ENCODE data around the gene BTBD17. TPM values are rescaled to one million over a fixed set of nuclear protein-coding genes. Genes with fewer than 3 reads are reported as not detected.

BTBD17 gene
- total RNA-seq, 4 donors from 2014 or later, result 0.67 to 0.89 TPM; not detected in 2

DNA sequence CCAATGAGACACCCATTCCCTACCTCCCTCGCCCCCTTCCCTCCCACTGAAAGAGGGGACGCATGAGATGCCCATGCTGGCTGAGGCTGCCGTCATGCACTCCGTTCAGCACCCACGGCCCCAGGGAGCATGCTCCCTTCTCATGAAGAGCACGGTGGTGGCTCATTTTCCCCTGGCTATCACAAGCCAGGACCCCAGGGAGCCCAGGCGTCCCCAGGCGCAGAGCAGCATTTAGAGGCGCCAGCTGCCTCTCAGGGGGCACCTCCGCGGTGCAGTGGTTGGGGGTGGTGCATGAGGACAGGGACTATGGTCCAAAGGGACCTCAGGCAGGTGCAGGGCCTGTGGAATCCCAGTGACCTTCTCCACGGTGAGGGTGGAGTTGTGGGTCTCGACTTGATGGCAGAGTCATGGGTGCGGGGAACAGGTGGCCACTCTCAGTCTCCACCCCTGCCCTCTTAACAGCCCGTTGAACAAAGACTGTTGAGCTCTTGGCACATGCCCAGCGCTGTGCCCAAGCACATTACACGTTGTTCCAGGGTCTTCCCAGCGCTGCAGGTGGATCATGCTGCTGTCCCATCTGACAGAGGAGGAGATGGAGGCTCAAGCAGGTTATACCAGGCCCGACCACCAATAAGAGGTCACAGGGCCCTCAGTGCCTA lies 22.0 kb downstream of the BTBD17 start:
- Histone ChIP-seq H3K27me3 (no peaks in the 10 kb centered on the region), H3K36me3 (no peaks in the 10 kb centered on the region), H3K4me1 (peaks cover 39 to 60% of the 10 kb centered on the region in 2 donors), H3K9me3 (no peaks in the 10 kb centered on the region), H3K4me3 (replicated peaks in 1 of 3) (no peak overlapping the region), H3K27ac (peak overlapping the region in 2 of 3 donors; percentile 3 to 30)
- no peak for TF ChIP-seq CTCF (IDR thresholded peaks at IDR 0.05)
- peak in 1 of 2 donors; percentile 5 for TF ChIP-seq POLR2A (IDR thresholded peaks at IDR 0.05)
- DNase-seq, result peak; percentile 82 to 83
- WGBS, 2 donors, result 69 to 80% methylated on average over 16 to 18 of the region's 19 CpGs
- intact Hi-C loops (cut with DNase I), result no loop called here

DNA sequence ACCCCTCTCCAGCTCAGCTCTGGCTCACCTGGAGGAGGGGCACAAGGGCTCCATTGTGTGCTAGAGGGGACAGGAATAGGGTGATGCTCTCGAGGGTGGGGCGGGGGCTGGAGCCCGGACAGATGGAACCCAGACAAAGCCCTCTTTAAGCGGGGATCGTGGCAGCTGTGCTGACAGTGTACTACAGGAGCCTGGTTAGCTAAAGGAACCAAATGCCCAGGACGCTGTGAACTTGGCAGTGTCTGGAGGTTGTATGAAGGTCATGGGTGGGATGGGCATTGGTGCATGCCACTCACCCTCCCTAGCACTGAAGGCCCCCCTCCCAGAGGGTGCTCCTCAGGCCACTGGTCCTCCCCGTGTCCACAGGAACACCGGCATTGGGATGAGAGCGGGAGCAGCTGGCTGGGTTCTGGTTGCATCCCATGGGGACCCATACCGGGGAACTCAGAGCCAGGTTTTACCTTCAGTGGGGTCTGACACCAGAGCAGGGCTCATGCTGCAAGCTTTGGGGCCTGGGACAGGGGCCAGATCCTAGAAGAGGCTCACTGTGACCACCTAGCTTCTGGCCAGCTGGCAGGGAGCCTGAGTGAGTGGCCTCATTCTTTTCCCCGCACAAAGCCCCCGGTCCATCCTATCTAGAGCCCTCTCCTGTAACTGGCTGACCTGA lies 23.7 kb downstream of the BTBD17 start:
- Histone ChIP-seq H3K27me3 (no peaks in the 10 kb centered on the region), H3K9me3 (no peaks in the 10 kb centered on the region), H3K4me1 (peaks cover 24 to 43% of the 10 kb centered on the region in 2 donors), H3K36me3 (no peaks in the 10 kb centered on the region), H3K27ac (peak overlapping the region; percentile 47 to 63 (median 53)), H3K4me3 (replicated peaks in 1 of 3) (no peak overlapping the region)
- intact Hi-C loops (cut with DNase I), result no loop called here
- WGBS, 2 donors, result 41 to 51% methylated on average over 9 to 12 of the region's 12 CpGs
- peak; percentile 67 to 71 for DNase-seq
- TF ChIP-seq CTCF (IDR thresholded peaks at IDR 0.05) (no peak), POLR2A (IDR thresholded peaks at IDR 0.05) (no peak)

DNA sequence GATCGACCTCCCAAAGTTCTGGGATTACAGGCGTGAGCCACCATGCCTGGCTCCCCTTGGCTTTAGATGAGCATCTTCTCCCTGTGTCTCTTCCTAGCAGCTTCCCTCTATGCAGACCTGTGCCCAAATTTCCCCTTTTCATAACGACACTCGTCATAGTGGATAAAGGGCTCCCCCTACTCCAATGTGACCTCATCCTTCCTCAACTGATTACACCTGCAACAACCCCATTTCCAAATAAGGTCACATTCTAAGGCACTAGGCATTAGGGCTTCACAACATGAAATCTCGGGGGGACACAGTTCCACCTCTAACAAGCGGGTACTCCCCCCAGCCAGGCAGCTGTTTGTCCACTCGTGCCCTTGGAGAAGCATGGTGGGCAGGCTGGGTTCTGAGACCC lies 25.4 kb downstream of the BTBD17 start:
- Histone ChIP-seq H3K36me3 (no peaks in the 10 kb centered on the region), H3K9me3 (no peaks in the 10 kb centered on the region), H3K4me3 (replicated peaks in 1 of 3) (no peak overlapping the region), H3K4me1 (peaks cover 20 to 35% of the 10 kb centered on the region in 2 donors), H3K27ac (no peak overlapping the region), H3K27me3 (no peaks in the 10 kb centered on the region)
- no peak for TF ChIP-seq CTCF (IDR thresholded peaks at IDR 0.05)
- no peak for TF ChIP-seq POLR2A (IDR thresholded peaks at IDR 0.05)
- DNase-seq, result no peak
- 87 to 93% methylated on average over 7 of the region's 7 CpGs for WGBS, 2 donors
- intact Hi-C loops (cut with DNase I), result no loop called here

DNA sequence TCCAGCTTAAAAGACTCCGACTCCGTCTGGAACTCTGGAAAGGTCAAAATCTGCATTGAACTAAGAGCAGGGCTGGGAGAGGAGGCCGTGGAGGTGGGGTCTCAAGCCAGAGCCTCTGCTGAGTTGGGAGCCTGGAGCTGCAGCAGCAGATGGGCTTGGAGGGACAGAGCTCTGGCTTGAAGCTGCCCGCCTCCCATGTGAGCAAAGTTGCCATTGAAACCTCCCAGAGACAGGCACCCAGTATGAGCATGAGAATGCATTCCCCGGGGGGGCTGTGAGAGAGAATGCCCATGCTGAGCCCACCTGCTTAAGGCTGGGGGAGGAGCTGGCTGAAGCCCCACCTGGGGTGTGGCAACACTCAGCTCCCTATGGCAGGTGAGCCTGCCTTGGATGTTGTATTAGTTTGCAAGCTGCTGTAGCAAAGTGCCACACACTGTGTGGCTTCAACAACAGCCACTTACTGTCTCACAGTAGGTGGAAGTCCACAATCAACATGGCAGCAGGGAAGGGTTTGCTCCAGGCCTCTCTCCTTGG lies 26.1 kb downstream of the BTBD17 start:
- intact Hi-C loops (cut with DNase I), result no loop called here
- H3K4me1 ChIP-seq, result peaks cover 20 to 34% of the 10 kb centered on the region in 2 donors
- 78 to 81% methylated on average over 5 of the region's 5 CpGs for WGBS, 2 donors

More for the DNA sequence above, 26.1 kb downstream of the BTBD17 start:
- no peak overlapping the region for H3K4me3 ChIP-seq (replicated peaks in 1 of 3)
- no peak overlapping the region for H3K27ac ChIP-seq
- DNase-seq, result no peak
- H3K9me3 ChIP-seq, result no peaks in the 10 kb centered on the region
- H3K36me3 ChIP-seq, result no peaks in the 10 kb centered on the region
- TF ChIP-seq CTCF (IDR thresholded peaks at IDR 0.05) (no peak), POLR2A (IDR thresholded peaks at IDR 0.05) (no peak)
- H3K27me3 ChIP-seq, result no peaks in the 10 kb centered on the region

Data from thyroid gland (tissue), 4 donors.